Thoracic aorta (tissue), 2 donors: Measurements from ENCODE around the gene HOXB1. TPM values are rescaled to one million over a fixed set of nuclear protein-coding genes. Genes with fewer than 3 reads are reported as not detected.

ENCODE experiments used
- ATAC-seq: fragments of 150-250 bp; one replicate; pipeline ENCODE4 v1.8.0; 2017; ENCODE audit warnings: low read depth; ENCODE audit not compliant: insufficient number of reproducible peaks, low FRiP score
- DNase-seq: peaks from one replicate; pipeline ENCODE4 v3.0.0-alpha.2; 2020; ENCODE audit warnings: low spot score
- H3K27ac ChIP-seq, 2 donors: fragments of 200-600 bp; sonication (generic); 1 replicate in 1 of 2; 2 replicates in 1 of 2; pipeline ENCODE4 v1.5.1; 2016; ENCODE audit warnings: mild to moderate bottlenecking in 2 of 2, moderate library complexity in 2 of 2
- H3K27me3 ChIP-seq: fragments of 200-600 bp; sonication (generic); replicated peaks from 2 replicates; pipeline ENCODE4 v1.6.0; 2016; ENCODE audit warnings: mild to moderate bottlenecking; ENCODE audit not compliant: insufficient read depth
- H3K36me3 ChIP-seq: fragments of 200-600 bp; sonication (generic); one replicate; pipeline ENCODE4 v1.5.1; 2016
- H3K4me1 ChIP-seq, 2 donors: fragments of 200-600 bp; sonication (generic); 1 replicate in 1 of 2; 2 replicates in 1 of 2; pipeline versions ENCODE4 v1.5.1 to v1.6.0; 2016; ENCODE audit warnings: low read depth in 2 of 2, mild to moderate bottlenecking in 1 of 2; ENCODE audit not compliant: control insufficient read depth in 1 of 2
- H3K4me3 ChIP-seq: fragments of 200-600 bp; sonication (generic); 2 replicates; pipeline ENCODE4 v1.5.1; 2016; ENCODE audit warnings: mild to moderate bottlenecking
- H3K9me3 ChIP-seq: fragments of 200-600 bp; sonication (generic); 2 replicates; pipeline ENCODE4 v1.5.1; 2016
- CTCF ChIP-seq: fragments of 200-600 bp; sonication (generic); IDR thresholded peaks from one replicate; pipeline ENCODE4 v1.5.1; 2019; ENCODE audit warnings: antibody characterized with exemption
- total RNA-seq, 2 donors: library from RNA; depleted of rRNA; stranded (reverse); fragments of >200 nt; gene quantifications; one replicate each; pipeline versions ENCODE4 v1.1.0 to v1.2.3, GENCODE V29; 2016

HOXB1 gene
- total RNA-seq, 2 donors from 2014 or later, result not detected

GRCh38 chr17:48549914-48550501 lies 19.2 kb upstream of the HOXB1 start:
- H3K36me3 ChIP-seq, result peaks cover 9% of the 10 kb centered on the region
- ATAC-seq (no peak), DNase-seq (no peak)
- TF ChIP-seq CTCF, result no peak
- peaks cover 45 to 74% of the 10 kb centered on the region in 2 donors for H3K4me1 ChIP-seq
- no peaks in the 10 kb centered on the region for H3K9me3 ChIP-seq
- H3K27ac ChIP-seq, result peak overlapping the region; percentile 42 to 93
- no peaks in the 10 kb centered on the region for H3K27me3 ChIP-seq
- H3K4me3 ChIP-seq, result no peak overlapping the region

- Histone ChIP-seq H3K27ac (peak overlapping the region in 1 of 2 donors; percentile 93), H3K9me3 (no peaks in the 10 kb centered on the region), H3K27me3 (no peaks in the 10 kb centered on the region), H3K36me3 (peaks cover 9% of the 10 kb centered on the region), H3K4me3 (no peak overlapping the region), H3K4me1 (peaks cover 48 to 77% of the 10 kb centered on the region in 2 donors)
- TF ChIP-seq CTCF, result no peak
- no peak for DNase-seq
- ATAC-seq, result no peak
Measured at GRCh38 chr17:48549281-48549630, 18.4 kb upstream of the HOXB1 start.

- peak overlapping the region; percentile 62 for H3K4me3 ChIP-seq
- ATAC-seq (no peak), DNase-seq (no peak)
- H3K36me3 ChIP-seq, result peaks cover 9% of the 10 kb centered on the region
- no peaks in the 10 kb centered on the region for H3K27me3 ChIP-seq
- TF ChIP-seq CTCF, result no peak
- peaks cover 43 to 73% of the 10 kb centered on the region in 2 donors for H3K4me1 ChIP-seq
- H3K27ac ChIP-seq, result peak overlapping the region; percentile 93 to 95
- H3K9me3 ChIP-seq, result no peaks in the 10 kb centered on the region
Measured at GRCh38 chr17:48548523-48549280, 17.9 kb upstream of the HOXB1 start.

GRCh38 chr17:48547808-48548522 lies 17.2 kb upstream of the HOXB1 start:
- DNase-seq (no peak), ATAC-seq (no peak)
- no peak for TF ChIP-seq CTCF
- Histone ChIP-seq H3K27me3 (no peaks in the 10 kb centered on the region), H3K4me1 (peaks cover 40 to 67% of the 10 kb centered on the region in 2 donors), H3K36me3 (peaks cover 9% of the 10 kb centered on the region), H3K4me3 (peak overlapping the region; percentile 62), H3K9me3 (no peaks in the 10 kb centered on the region), H3K27ac (peak overlapping the region; percentile 93 to 95)
